Panc1 (cell line): Measurements from ENCODE around the gene TP63. TPM values are rescaled to one million over a fixed set of nuclear protein-coding genes. Genes with fewer than 3 reads are reported as not detected.

Experiments used
- ATAC-seq: fragments of 200-7000 bp; cut with Tn5 transposase; 2 replicates; pipeline ENCODE4 v1.9.1; 2020; ENCODE audit warnings: mild to moderate bottlenecking, moderate library complexity
- BruUV-seq: library from RNA; stranded (reverse); fragments of 400-500 nt; replicated peaks from 2 replicates; lab custom pipeline; 2021; lab: Mats Ljungman, UMichigan
- CTCF ChIA-PET: fragments of 300-600 bp; sonication (Branson Sonifier 250); formaldehyde crosslinking; loops from one replicate; lab custom pipeline; 2022; ENCODE audit warnings: antibody characterized with exemption; lab: Charles Lee
- POLR2A ChIA-PET: fragments of 300-600 bp; sonication (Branson Sonifier 250); formaldehyde crosslinking; loops from one replicate; lab custom pipeline; 2022; ENCODE audit warnings: antibody characterized with exemption; lab: Charles Lee
- DNase-seq: peaks from one replicate; pipeline ENCODE4 v3.0.0-alpha.2; 2010; ENCODE audit warnings: low read depth, low spot score
- H3K27ac ChIP-seq: 2 replicates; pipeline ENCODE4 v1.5.1; 2011; ENCODE audit warnings: mild to moderate bottlenecking, low read length, inconsistent platforms
- H3K27me3 ChIP-seq: fragments of 200-500 bp; sonication (Bioruptor generic); 2 replicates; pipeline ENCODE4 v1.6.0; 2014; ENCODE audit warnings: low read length, inconsistent platforms; ENCODE audit not compliant: control insufficient read depth, insufficient read depth
- H3K36me3 ChIP-seq: fragments of 200-500 bp; sonication (Bioruptor generic); 2 replicates; pipeline ENCODE4 v1.5.1; 2014; ENCODE audit warnings: inconsistent platforms, mild to moderate bottlenecking, low read length, moderate library complexity; ENCODE audit not compliant: control insufficient read depth, insufficient read depth
- H3K4me1 ChIP-seq: 2 replicates; pipeline ENCODE4 v1.5.1; 2011; ENCODE audit warnings: inconsistent platforms, mild to moderate bottlenecking, low read length, moderate library complexity; ENCODE audit not compliant: control insufficient read depth, insufficient read depth
- H3K4me3 ChIP-seq, 2 experiments: 2 replicates each; pipeline ENCODE4 v1.5.1; 2011 to 2012; ENCODE audit warnings: low read depth in 2 of 2, low read length in 2 of 2, mild to moderate bottlenecking in 2 of 2, inconsistent platforms in 1 of 2, moderate library complexity in 1 of 2
- H3K9me3 ChIP-seq: fragments of 200-500 bp; sonication (Bioruptor generic); 2 replicates; pipeline ENCODE4 v1.5.1; 2014; ENCODE audit warnings: low read depth, mild to moderate bottlenecking, inconsistent platforms, low read length, moderate library complexity; ENCODE audit not compliant: control insufficient read depth, insufficient read depth
- CTCF ChIP-seq: fragments of 450-650 bp; IDR thresholded peaks from 2 replicates; pipeline ENCODE4 v1.5.1; 2017; ENCODE audit warnings: mild to moderate bottlenecking
- POLR2AphosphoS5 ChIP-seq: IDR thresholded peaks from 2 replicates; pipeline ENCODE4 v1.6.1; 2012; ENCODE audit warnings: mild to moderate bottlenecking, low read depth, low read length, moderate library complexity
- REST ChIP-seq, 2 experiments: IDR thresholded peaks; 2 replicates each; pipeline ENCODE4 v1.6.1; 2011 to 2012; ENCODE audit warnings: low read depth in 2 of 2, control low read depth in 1 of 2, low read length in 1 of 2, mild to moderate bottlenecking in 1 of 2, moderate library complexity in 1 of 2; ENCODE audit not compliant: insufficient read depth in 1 of 2
- SIN3A ChIP-seq: IDR thresholded peaks from 2 replicates; pipeline ENCODE4 v1.6.1; 2012; ENCODE audit warnings: low read depth, mild to moderate bottlenecking, low read length, moderate library complexity, borderline replicate concordance; ENCODE audit not compliant: insufficient read depth
- TCF7L2 ChIP-seq: IDR thresholded peaks from 2 replicates; pipeline ENCODE4 v1.6.1; 2011; ENCODE audit warnings: mild to moderate bottlenecking, low read depth, low read length, inconsistent platforms
- in situ Hi-C: cut with HindIII; loops from 2 replicates; pipeline ENCODE4 v1.10.0; 2016; ENCODE audit warnings: low sequenced_read_pairs, low pct_unique_long_range_greater_than_20kb
- intact Hi-C: fragments of 100-400 bp; cut with micrococcal nuclease; formaldehyde crosslinking; loops from one replicate; pipeline ENCODE4 v1.10.0; 2022; ENCODE audit not compliant: unreplicated experiment
- total RNA-seq: library from RNA; stranded (reverse); gene quantifications from one replicate; pipeline ENCODE4 v1.2.1, GENCODE V29; 2021; ENCODE audit not compliant: unreplicated experiment

TP63 gene
- total RNA-seq, 1 experiment from 2014 or later = 0.51 TPM

- in situ Hi-C loops = no loop called here
Measured at GRCh38 chr3:189641776-189642175, 10.6 kb downstream of the TP63 start.

GRCh38 chr3:189646853-189647542, 15.8 kb downstream of the TP63 start:
- Histone ChIP-seq H3K4me1 (no peaks in the 10 kb centered on the region), H3K27me3 (no peaks in the 10 kb centered on the region), H3K27ac (no peak overlapping the region), H3K4me3 (no peak overlapping the region), H3K9me3 (no peaks in the 10 kb centered on the region; the same call in 1 of the 2 replicates), H3K36me3 (no peaks in the 10 kb centered on the region)
- ChIA-PET POLR2A (no interaction called here), CTCF (no interaction called here)
- intact Hi-C loops = no loop called here
- no peak for DNase-seq
- ATAC-seq = no peak
- BruUV-seq = no TSS peak
- TF ChIP-seq CTCF (no peak), REST (IDR thresholded peaks at IDR 0.05; ENCODE audit: insufficient read depth in 1 of 2, low read depth in 2 of 2, low read length in 1 of 2) (no peak), TCF7L2 (no peak), SIN3A (no peak), POLR2AphosphoS5 (no peak)
- in situ Hi-C loops = no loop called here

More at GRCh38 chr3:189641776-189642175, 10.6 kb downstream of the TP63 start:
- Histone ChIP-seq H3K4me1 (no peaks in the 10 kb centered on the region), H3K27ac (no peak overlapping the region), H3K27me3 (no peaks in the 10 kb centered on the region), H3K9me3 (no peaks in the 10 kb centered on the region; the same call in 1 of the 2 replicates), H3K36me3 (no peaks in the 10 kb centered on the region), H3K4me3 (no peak overlapping the region)
- BruUV-seq = no TSS peak
- intact Hi-C loops = no loop called here
- DNase-seq (no peak), ATAC-seq (no peak)
- CTCF ChIA-PET = no interaction called here
- TF ChIP-seq SIN3A (no peak), REST (IDR thresholded peaks at IDR 0.05; ENCODE audit: insufficient read depth in 1 of 2, low read depth in 2 of 2, low read length in 1 of 2) (no peak), TCF7L2 (no peak)
- POLR2A ChIA-PET = no interaction called here
